ENCODE measurements around the gene MNAT1. TPM values are rescaled to one million over a fixed set of nuclear protein-coding genes. Genes with fewer than 3 reads are reported as not detected.

Gene MNAT1
- polyA plus RNA-seq, 1 of the 3 experiments (the other 2 are of a cell fraction), result 38.9 TPM

- H3K4me1 ChIP-seq (ENCODE audit: control insufficient read depth in 1 of 2, insufficient read depth in 2 of 2, low read depth in 1 of 2, low read length in 1 of 2), result peaks cover 2 to 8% of the 10 kb centered on the region in 2 experiments; a peak in 2 of 4 replicates
- WGBS (ENCODE audit: low lambda C conversion rate), result 71% methylated on average over 2 of the region's 2 CpGs
- no peak overlapping the region for H2AFZ ChIP-seq (ENCODE audit: low read depth)
- H3K9me3 ChIP-seq, result no peaks in the 10 kb centered on the region
- CTCF ChIA-PET, result no interaction called here
- H4K20me1 ChIP-seq (ENCODE audit: insufficient read depth), result no peaks in the 10 kb centered on the region
- no peak for DNase-seq
- H3K9ac ChIP-seq, result no peak overlapping the region
- H3K27me3 ChIP-seq (ENCODE audit: insufficient read depth), result no peaks in the 10 kb centered on the region
- H3K4me3 ChIP-seq (ENCODE audit: low read depth in 2 of 2, low read length in 1 of 2), result no peak overlapping the region
- H3K79me2 ChIP-seq (ENCODE audit: insufficient read depth), result no peaks in the 10 kb centered on the region
- H3K36me3 ChIP-seq (replicated peaks in 1 of 2; ENCODE audit: control insufficient read depth in 1 of 2, insufficient read depth in 2 of 2, low read length in 1 of 2), result peaks cover 0 to under 1% of the 10 kb centered on the region in 2 experiments
- no peak overlapping the region for H3K4me2 ChIP-seq
- no peak for TF ChIP-seq FOXJ3 (CRISPR knock-in tag; IDR thresholded peaks at IDR 0.05)
- TF ChIP-seq FOXM1 (IDR thresholded peaks at IDR 0.05; ENCODE audit: low read depth), result no peak
- no peak for TF ChIP-seq SIN3A (IDR thresholded peaks at IDR 0.05; ENCODE audit: borderline replicate concordance, low read depth, low read length)
- no peak for TF ChIP-seq MXI1 (IDR thresholded peaks at IDR 0.05; ENCODE audit: low read depth, low read length)
- TF ChIP-seq NRF1 (IDR thresholded peaks at IDR 0.05; ENCODE audit: low read depth, low read length), result no peak
- POLR2A ChIA-PET, result no interaction called here
- H3K9me2 ChIP-seq, result no peaks in the 10 kb centered on the region
- no peaks in the 10 kb centered on the region for H3F3A ChIP-seq (replicated peaks; ENCODE audit: insufficient read depth)
- H3K27ac ChIP-seq (ENCODE audit: low read depth in 2 of 2, low read length in 1 of 2), result no peak overlapping the region
Observed at GRCh38 chr14:60862283-60862682, 127.7 kb downstream of the MNAT1 start.

GRCh38 chr14:60863249-60863648 lies 128.7 kb downstream of the MNAT1 start:
- Histone ChIP-seq H3K9me3 (no peaks in the 10 kb centered on the region), H3K4me1 (ENCODE audit: control insufficient read depth in 1 of 2, insufficient read depth in 2 of 2, low read depth in 1 of 2, low read length in 1 of 2) (peaks cover 2 to 8% of the 10 kb centered on the region in 2 experiments; a peak in 2 of 4 replicates), H3K9ac (no peak overlapping the region), H3K27me3 (ENCODE audit: insufficient read depth) (no peaks in the 10 kb centered on the region), H3K4me2 (no peak overlapping the region), H3K79me2 (ENCODE audit: insufficient read depth) (0 out of 2 replicates have a peak, but pooled peaks cover 2% of the 10 kb centered on the region), H3K9me2 (no peaks in the 10 kb centered on the region), H3K4me3 (ENCODE audit: low read depth in 2 of 2, low read length in 1 of 2) (no peak overlapping the region), H2AFZ (ENCODE audit: low read depth) (no peak overlapping the region), H3F3A (replicated peaks; ENCODE audit: insufficient read depth) (peaks cover 4% of the 10 kb centered on the region), H3K36me3 (replicated peaks in 1 of 2; ENCODE audit: control insufficient read depth in 1 of 2, insufficient read depth in 2 of 2, low read length in 1 of 2) (peaks cover 0 to 2% of the 10 kb centered on the region in 2 experiments), H4K20me1 (ENCODE audit: insufficient read depth) (no peaks in the 10 kb centered on the region), H3K27ac (ENCODE audit: low read depth in 2 of 2, low read length in 1 of 2) (no peak overlapping the region)
- ChIA-PET CTCF (no interaction called here), POLR2A (no interaction called here)
- no peak for TF ChIP-seq RXRA (IDR thresholded peaks at IDR 0.05; ENCODE audit: borderline replicate concordance, low read depth)
- TF ChIP-seq NRF1 (IDR thresholded peaks at IDR 0.05; ENCODE audit: low read depth, low read length), result no peak
- no peak for TF ChIP-seq USF2 (IDR thresholded peaks at IDR 0.05; ENCODE audit: borderline replicate concordance, low read depth, low read length)
- TF ChIP-seq RFX5 (IDR thresholded peaks at IDR 0.05; ENCODE audit: low read length), result no peak
- no peak for TF ChIP-seq MAX (IDR thresholded peaks at IDR 0.05; ENCODE audit: low read depth)
- no peak for TF ChIP-seq RAD21 (IDR thresholded peaks at IDR 0.05; ENCODE audit: low read length)
- TF ChIP-seq TCF12 (IDR thresholded peaks at IDR 0.05), result no peak
- no peak for TF ChIP-seq ELF1 (IDR thresholded peaks at IDR 0.05)
- 97% methylated on average over 2 of the region's 2 CpGs for WGBS (ENCODE audit: low lambda C conversion rate)
- DNase-seq, result no peak
